ENCODE measurements around the gene SLC8A1. TPM values are rescaled to one million over a fixed set of nuclear protein-coding genes. Genes with fewer than 3 reads are reported as not detected.

The SLC8A1 gene
- total and polyA plus RNA-seq, 2 of the 13 experiments (the other 11 are each of a cell fraction or from before 2014, with no cell fraction given): not detected

DNA sequence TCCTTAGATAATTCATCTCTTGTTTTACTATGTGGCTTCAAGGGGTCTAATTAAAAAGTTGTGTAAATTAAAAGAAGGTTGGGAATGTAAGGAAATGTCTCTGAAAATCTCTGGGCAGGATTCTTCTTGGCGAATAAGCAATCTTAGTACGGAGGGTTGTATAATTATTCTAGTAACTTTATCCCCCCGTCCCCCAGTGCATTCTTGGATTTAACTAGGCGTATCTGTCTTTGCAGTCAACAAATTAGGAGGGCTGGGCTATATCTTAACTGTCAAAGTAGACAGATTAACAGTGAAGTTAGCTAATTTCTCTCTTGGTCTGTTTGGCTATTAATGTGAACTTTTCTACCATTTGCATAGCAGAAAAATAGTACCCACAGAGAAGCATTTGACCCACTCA lies 343.0 kb downstream of the SLC8A1 start:
- Histone ChIP-seq H3K9me3 (ENCODE audit: low read length) (no peaks in the 10 kb centered on the region), H3K4me2 (ENCODE audit: low read depth, low read length) (no peak overlapping the region), H3K36me3 (replicated peaks in 1 of 2; ENCODE audit: control insufficient read depth in 1 of 2, insufficient read depth in 2 of 2, low read length in 2 of 2) (no peaks in the 10 kb centered on the region), H3K9ac (ENCODE audit: insufficient read depth, low read depth, low read length) (no peak overlapping the region), H3K79me2 (ENCODE audit: insufficient read depth, low read length) (no peaks in the 10 kb centered on the region), H2AFZ (ENCODE audit: low read length) (no peak overlapping the region), H3K4me1 (ENCODE audit: insufficient read depth, low read length) (no peaks in the 10 kb centered on the region), H4K20me1 (ENCODE audit: insufficient read depth, low read length) (no peaks in the 10 kb centered on the region), H3K27ac (ENCODE audit: extremely low read length, insufficient read depth, low read length) (no peak overlapping the region), H3K4me3 (replicated peaks in 1 of 3; ENCODE audit: insufficient read depth in 1 of 3, low read depth in 2 of 3, low read length in 3 of 3) (no peak overlapping the region), H3K27me3 (ENCODE audit: control insufficient read depth in 1 of 2, insufficient read depth in 2 of 2, low read length in 2 of 2) (no peaks in the 10 kb centered on the region)
- WGBS (ENCODE audit: low lambda C conversion rate): 2% methylated on average over 4 of the region's 4 CpGs
- intact Hi-C loops (cut with micrococcal nuclease; ENCODE audit: unreplicated experiment): no loop called here
- in situ Hi-C loops (cut with HindIII; ENCODE audit: extremely low pct_ligation_motif_present, low pct_unique_long_range_greater_than_20kb): no loop called here
- ATAC-seq (no peak), DNase-seq (ENCODE audit: low spot score) (no peak), FAIRE-seq (no peak)
- TF ChIP-seq IKZF1 (IDR thresholded peaks at IDR 0.05): no peak
- CTCF ChIA-PET (ENCODE audit: low intra/inter-chr PET ratio, low total read pairs): no interaction called here
- POLR2A ChIA-PET: no interaction called here
- no TSS peak for BruUV-seq (replicated peaks)

DNA sequence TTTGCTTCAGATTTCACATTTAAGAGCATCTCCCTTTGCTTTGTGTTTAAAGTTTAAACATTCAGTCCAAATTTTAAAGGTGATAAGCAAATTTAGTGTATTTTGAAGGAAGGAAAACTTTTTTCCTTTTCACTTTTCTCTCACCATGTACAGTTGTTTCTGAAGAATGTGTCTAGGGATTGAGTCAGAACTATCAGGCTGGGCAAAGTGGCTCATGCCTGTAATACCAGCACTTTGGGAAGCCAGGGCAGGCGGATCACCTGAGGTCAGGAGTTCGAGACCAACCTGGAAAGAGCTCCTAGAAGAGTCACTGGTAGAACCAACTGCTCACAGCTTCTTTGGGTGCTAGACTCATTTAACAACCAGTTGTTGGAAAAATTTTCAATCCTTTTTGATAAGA lies 345.8 kb downstream of the SLC8A1 start:
- Histone ChIP-seq H3K4me2 (ENCODE audit: low read depth, low read length) (no peak overlapping the region), H3K9me3 (ENCODE audit: low read length) (no peaks in the 10 kb centered on the region), H3K36me3 (replicated peaks in 1 of 2; ENCODE audit: control insufficient read depth in 1 of 2, insufficient read depth in 2 of 2, low read length in 2 of 2) (no peaks in the 10 kb centered on the region), H3K27ac (ENCODE audit: extremely low read length, insufficient read depth, low read length) (no peak overlapping the region), H3K9ac (ENCODE audit: insufficient read depth, low read depth, low read length) (no peak overlapping the region), H3K79me2 (ENCODE audit: insufficient read depth, low read length) (no peaks in the 10 kb centered on the region), H2AFZ (ENCODE audit: low read length) (no peak overlapping the region), H3K4me3 (replicated peaks in 1 of 3; ENCODE audit: insufficient read depth in 1 of 3, low read depth in 2 of 3, low read length in 3 of 3) (no peak overlapping the region), H3K4me1 (ENCODE audit: insufficient read depth, low read length) (no peaks in the 10 kb centered on the region), H4K20me1 (ENCODE audit: insufficient read depth, low read length) (no peaks in the 10 kb centered on the region), H3K27me3 (ENCODE audit: control insufficient read depth in 1 of 2, insufficient read depth in 2 of 2, low read length in 2 of 2) (no peaks in the 10 kb centered on the region)
- POLR2A ChIA-PET: no interaction called here
- FAIRE-seq (no peak), ATAC-seq (no peak), DNase-seq (ENCODE audit: low spot score) (no peak)
- intact Hi-C loops (cut with micrococcal nuclease; ENCODE audit: unreplicated experiment): no loop called here
- TF ChIP-seq TBP (CRISPR knock-in tag; IDR thresholded peaks at IDR 0.05) (no peak), SMARCE1 (IDR thresholded peaks at IDR 0.05; ENCODE audit: borderline replicate concordance) (no peak), WIZ (CRISPR knock-in tag; IDR thresholded peaks at IDR 0.05) (no peak)
- TF ChIP-seq, protein P1, sequence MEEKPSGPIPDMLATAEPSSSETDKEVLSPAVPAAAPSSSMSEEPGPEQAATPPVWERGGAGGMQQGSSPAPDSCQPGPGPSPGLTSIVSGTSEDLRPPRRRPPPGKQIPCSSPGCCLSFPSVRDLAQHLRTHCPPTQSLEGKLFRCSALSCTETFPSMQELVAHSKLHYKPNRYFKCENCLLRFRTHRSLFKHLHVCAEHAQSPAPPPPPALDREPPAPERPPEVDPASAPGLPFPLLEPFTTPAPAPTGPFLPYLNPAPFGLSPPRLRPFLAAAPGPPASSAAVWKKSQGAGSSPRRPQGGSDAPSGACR (CRISPR knock-in tag; IDR thresholded peaks at IDR 0.05): no peak
- BruUV-seq (replicated peaks): no TSS peak
- in situ Hi-C loops (cut with HindIII; ENCODE audit: extremely low pct_ligation_motif_present, low pct_unique_long_range_greater_than_20kb): no loop called here
- CTCF ChIA-PET (ENCODE audit: low intra/inter-chr PET ratio, low total read pairs): no interaction called here
- 0% methylated on average over 2 of the region's 2 CpGs for WGBS (ENCODE audit: low lambda C conversion rate)
